GM18526 (cell line): ENCODE data around the gene TRIM65.

Experiments used
- POLR2A ChIP-seq: IDR thresholded peaks from 3 replicates; pipeline ENCODE4 v1.6.1; 2011; ENCODE audit not compliant: insufficient read length; ENCODE audit errors: extremely low read depth

TRIM65 gene

DNA sequence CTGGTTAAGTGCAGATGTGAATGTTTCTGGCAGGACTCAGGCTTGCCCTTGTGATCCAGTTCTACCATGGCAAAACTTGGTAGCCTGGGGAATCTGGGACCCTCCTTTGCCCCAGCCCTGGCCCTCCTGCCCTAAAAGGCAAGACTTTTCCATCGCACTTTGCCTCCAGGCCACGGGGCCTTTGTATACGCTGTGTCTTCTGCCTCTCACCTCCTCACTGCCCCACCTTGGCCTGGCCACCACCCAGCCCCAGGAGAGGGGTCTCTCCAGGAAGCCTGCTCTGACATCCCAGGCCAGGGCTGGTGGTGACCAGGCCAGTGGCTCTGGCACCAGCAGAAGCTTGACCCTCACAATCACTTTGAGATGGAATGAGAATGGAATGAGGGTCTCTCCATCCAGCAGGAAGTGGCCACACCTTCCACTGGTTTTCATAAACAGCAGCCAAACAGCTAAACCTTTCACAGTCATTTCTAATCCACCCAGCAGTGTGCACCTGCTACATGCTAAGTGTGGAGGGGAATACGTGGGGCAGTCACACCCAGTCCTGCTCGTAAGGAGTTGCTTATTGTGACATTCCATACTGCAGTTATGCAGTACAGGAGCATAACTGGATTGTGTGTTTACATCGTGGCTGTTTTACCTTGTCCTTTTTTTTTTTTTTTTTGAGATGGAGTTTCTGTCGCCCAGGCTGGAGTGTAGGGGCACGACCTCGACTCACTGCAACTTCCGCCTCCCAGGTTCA lies 9.6 kb upstream of the TRIM65 start:
- TF ChIP-seq POLR2A, result no peak

DNA sequence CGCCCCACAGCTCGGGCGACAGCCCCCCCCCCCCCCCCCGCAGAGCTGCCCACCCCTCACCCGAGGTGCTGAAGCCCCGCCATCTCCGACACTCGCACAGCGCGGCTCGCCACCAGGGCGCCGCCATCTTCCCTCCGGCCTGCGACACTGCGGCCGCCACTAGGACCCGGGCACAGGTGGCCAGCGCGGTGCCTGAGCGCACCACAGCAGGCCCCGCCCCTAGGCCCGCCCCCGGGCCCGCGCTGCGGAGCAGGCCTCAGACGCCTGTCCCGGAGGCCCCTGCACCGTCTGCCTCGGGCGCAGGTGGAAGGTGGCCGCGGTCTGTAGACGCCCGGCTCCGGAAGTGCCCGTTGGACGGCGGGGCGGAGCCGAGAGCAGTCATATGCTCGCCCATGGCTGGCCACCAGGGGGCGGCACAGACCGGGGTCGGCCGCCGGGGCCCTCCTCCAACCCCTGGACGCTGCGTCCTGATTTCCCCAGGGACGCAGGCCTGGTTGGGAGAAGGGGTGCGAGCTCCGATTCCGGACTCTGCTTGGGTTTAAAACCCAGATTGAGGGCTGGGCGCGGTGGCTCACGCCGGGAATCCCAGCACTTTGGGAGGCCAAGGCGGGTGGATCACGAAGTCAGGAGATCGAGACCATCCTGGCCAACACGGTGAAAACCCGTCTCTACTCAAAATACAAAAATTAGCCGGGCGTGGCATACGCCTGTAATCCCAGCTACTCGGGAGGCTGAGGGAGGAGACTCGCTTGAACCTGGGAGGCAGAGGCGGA lies 8.2 kb upstream of the TRIM65 start, which contains the start of gene MRPL38:
MRPL38 (minus strand) TSS at position 136 of the 773 bp plus-strand sequence; CDS start at position 127, 9 bp downstream.
- TF ChIP-seq POLR2A, result peak; percentile 78

DNA sequence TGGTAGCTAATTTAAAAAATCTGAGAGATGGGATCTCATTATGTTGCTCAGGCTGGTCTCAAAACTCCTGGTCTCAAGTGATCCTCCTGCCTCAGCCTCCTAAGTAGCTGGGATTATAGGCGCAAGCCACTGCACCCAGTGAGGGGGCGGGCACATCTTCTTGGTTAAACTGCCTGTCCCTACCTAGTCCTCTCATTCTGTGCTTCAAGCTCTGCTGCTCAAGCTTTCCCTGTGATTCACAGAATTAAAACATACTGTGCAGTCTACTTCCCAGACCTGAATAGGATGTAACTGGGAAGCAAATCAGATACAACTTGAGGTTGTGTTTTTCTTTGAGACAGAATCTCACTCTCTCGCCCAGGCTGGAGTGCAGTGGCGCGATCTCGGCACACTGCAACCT lies 5.7 kb upstream of the TRIM65 start:
- TF ChIP-seq POLR2A, result no peak

DNA sequence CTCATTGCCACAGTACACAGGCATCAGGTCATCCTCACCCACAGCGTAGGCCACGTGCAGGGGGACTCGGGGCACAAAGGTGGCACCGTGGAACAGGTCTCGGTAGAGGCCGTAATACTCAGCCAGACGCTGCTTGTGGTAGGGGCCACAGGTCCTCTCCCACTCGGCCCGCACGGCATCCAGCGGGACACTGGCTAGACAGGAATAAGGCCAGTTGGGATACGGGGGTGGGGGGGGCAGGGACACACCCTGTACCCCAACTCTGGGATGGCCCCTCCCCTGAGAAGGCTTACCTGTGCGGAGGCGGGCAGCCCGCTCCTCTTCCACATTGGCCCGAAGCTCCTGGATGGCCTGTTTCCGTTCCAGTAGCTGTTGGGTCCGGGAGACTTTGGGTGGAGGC lies 5.0 kb upstream of the TRIM65 start:
- TF ChIP-seq POLR2A, result no peak

DNA sequence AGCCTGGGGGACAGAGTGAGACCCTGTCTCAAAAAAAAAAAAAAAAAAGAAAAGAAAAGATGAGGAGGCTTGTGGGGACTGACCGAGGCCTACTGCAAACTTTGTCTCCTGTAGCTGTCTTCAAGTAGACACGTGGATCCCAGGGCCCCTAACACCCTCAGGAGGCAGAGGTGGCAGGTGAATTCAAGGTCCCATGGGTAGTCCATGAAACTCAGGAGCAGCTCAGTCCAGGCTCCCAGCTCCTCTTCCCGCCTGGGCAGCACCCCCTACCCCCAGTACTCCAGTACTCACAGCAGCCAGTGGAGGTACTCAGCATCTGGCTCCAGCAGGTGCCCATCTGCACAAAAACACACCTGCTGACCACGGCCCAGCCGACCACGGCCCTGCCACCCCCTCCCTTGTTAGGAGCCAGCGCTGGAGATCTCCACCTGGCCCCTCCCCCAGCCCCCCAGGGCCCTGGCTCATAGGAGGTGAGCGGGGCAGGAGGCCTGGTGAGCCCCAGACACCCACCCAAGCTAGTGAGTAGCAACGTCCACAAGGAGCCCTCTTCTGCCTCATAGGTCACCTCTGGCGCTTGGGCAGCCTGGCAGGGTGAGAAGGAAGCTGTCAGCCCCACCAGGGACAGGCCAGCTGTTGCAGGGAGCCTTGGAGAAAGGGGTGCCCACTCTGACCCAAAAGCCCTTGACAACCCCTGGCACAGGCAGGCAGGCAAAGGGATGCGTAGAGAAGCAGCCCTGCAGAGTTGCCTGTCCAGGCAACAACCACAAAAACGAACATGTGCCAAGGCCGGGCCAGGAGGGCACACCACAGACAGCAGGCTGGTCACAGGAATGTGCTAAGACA lies 4.2 kb upstream of the TRIM65 start:
- no peak for TF ChIP-seq POLR2A

DNA sequence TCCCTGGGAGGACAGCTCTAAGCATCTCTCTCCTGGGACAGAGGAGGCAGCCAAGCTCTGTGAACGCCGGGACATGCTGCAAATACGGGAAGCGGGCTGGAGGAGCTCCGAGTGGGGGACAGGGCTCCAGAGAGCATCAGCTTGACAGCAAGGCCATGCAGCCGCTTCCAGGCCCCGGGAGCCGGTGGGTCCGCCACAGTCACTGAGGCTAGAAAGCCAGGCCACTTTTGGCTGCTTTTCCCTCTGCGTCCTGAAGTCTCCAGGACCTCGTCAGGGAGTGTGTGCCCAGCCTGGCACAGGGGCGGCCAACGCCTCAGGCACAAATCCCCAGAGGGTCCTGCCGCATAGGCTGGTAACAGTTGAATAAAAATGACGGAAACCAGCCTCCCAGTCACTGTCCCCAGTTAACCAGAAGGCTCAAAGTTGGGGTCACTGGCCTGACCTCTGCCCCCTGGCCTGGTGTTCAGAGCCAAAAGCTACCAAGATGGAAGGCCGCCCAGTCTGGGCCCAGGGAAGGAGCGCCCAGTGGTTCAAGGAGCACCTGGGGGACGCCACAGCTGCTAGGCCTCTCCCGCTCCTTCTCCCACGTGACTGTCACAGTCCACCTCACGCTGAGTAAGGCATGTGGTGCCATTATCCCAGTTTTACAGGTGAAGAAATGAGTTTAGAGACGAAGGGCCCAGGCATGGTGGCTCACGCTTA lies 3.2 kb upstream of the TRIM65 start:
- no peak for TF ChIP-seq POLR2A

DNA sequence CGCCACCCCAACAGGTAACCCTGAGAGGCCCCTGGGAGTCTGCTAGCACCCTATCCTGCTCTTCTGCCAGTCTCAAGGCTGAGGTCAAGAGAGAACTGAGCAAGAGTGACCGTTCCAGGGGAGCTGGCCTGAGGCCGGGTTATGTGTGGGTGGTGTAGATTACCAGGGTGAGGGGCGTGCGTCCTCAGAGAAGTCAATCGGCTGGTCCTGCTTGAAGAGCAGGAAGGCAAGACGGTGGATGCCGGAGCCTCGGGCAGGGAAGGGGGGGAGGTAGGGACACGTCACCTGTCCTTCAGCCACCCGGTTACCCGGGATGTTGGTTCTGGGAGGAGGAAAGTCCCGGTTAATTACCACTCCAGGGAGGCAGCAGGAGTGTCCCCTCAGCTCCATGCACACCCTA lies 2.6 kb upstream of the TRIM65 start:
- TF ChIP-seq POLR2A, result no peak

DNA sequence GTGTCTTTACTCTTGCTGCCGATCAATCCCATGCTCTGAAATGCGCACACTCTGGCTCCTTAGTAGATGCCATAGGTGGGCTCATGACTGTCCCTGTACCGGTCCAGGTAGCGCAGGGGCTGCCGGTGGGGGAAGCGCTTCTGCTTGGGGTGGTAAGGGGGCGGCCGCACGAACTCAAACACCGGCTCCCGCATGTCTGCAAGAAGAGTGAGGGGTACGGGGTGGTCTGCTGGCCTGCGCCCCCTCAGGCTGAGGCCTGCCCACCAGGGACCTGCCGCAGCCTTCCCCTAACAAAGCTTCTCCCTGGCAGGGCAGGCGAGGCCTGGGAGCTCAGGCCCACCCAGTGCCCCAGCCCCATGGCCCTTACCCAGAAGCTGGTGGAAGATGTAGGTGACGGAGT lies 2.0 kb upstream of the TRIM65 start:
- TF ChIP-seq POLR2A, result no peak

DNA sequence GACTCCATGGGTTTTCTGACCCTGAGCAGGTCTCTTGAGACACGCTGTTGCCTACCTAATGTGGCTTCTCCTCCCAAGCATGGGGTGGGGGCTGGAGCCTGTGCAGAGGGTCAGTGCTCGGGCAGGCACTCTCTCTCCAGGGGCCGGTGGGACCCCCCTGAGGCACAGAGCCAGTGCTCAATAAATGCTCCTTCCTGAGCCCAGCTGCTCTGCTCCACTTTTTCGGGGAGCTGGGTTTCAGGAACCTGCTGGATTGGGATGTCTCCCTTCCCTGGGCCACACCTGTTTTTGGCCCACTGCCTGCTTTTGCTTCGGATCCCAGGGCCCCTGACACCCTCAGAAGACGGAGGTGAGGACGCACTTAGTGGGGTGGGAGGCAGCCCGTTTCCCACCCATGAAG lies 1.3 kb upstream of the TRIM65 start:
- TF ChIP-seq POLR2A, result no peak

DNA sequence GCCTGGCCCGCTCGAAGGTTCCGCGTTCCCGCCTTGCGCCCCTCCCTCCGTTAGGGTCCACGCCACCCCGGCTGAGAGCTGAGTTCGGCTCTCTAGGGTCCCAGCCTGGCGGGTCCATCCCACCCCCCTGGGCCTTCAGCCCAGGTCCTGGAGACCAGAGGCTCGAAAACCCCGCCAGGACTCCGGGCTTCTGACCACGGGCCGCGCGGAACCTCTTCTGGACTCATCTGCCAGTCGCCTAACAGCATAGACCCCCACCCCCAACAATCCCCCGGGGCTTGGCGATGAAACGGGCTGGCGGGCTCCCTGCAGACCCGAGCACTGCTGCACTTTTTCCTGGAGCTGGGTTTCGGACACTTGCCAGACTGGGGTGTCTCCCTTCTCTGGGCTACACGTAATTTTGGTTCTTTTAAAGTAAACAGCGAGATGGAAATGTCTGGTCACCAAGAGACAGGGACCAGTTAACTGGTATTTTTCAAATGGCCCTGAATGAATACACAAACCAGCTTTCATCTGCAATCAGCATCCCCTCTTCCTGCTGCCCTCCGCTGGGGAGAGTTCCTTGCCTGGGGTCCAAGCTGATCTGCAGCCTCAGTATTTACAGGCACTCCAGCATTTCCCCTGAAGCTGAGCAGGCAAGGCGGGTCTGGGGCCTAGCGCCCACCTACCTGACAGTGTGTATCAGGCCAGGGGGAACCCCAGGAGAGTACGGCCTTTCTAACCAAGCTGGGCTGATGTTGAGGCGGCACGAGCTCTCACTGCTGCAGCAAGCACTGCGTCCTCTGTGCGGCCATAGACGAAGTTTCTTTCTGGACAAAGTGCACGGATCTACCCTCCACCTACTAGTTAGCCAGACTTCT lies 639 bp upstream of the TRIM65 start:
- no peak for TF ChIP-seq POLR2A

DNA sequence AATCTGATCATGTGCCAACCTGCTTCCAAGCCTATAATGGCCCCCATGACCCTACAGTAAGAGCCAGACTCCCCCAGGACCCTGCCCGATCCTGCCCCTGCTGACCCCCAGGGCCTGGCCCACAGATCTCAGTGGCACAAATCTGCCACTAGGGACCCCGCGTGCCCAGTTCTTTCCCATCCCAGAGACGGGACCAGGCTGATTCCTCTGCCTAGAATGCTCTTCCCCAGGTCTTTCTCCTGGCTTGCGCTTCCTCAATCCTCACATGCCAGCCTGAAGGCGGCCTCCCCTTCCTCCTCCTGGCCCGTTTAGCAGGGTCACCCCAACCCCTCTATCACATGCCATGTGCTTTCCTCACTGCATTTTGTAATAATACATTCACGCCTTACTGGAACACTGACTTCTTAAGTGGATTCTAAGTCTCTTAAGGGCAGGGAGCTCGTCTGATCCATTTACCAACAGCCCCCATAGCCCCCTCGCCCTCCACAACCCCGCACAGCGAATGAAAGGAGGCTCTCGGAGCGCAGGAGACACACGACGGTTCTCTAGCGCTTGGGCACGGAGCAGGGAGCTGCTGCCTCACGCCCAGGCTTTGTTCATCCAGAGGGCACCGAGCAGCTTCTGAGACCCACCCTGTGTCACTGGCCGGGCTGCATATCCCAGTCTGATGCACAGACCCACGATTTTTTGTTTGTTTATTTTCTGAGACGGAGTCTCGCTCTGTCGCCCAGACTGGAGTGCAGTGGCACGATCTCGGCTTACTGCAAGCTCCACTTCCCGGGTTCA lies 1.2 kb downstream of the TRIM65 start:
- TF ChIP-seq POLR2A, result no peak

DNA sequence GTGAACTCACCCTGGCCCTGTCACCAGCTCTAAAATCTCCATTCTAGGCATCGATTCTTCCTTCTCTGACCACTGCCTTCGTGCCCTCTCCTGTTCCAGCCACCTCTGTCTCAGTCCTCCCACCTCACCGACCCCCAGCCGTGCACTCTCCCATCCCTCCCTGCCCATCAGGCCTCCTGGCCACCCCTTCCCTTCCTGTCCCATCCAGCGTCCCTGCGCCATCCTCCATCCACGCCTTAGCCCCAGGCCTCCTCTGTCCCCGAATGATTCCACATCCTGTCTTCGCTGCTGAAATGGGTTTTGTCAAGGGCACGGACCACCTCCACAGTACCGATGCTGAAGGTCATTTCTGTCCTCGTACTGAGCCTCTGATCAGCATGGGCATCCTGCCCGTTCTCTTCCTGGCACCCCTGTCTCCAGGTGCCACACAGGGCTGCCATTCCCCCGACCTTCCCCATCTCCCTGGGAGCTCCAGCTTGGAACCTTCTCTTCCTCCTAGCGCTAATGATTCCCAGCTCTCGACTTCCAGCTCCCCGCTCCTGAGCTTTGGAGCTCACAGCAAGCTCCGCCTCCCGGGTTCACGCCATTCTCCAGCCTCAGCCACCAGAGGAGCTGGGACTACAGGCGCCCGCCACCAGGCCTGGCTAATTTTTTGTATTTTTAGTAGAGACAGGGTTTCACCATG lies 2.6 kb downstream of the TRIM65 start:
- no peak for TF ChIP-seq POLR2A
